GM21528 (cell line): ENCODE data around the gene GTF3C1.

ENCODE experiments used
- ATAC-seq: cut with Tn5 transposase; IDR thresholded peaks from one replicate; pipeline ENCODE4 v1.9.1; 2021; ENCODE audit warnings: mild to moderate bottlenecking, moderate library complexity; ENCODE audit not compliant: unreplicated experiment, low FRiP score

The GTF3C1 gene

GRCh38 chr16:27564224-27564623, 14.5 kb upstream of the GTF3C1 start:
- ATAC-seq = no peak

GRCh38 chr16:27561216-27561615, 11.5 kb upstream of the GTF3C1 start:
- no peak for ATAC-seq

GRCh38 chr16:27558932-27559331, 9.2 kb upstream of the GTF3C1 start:
- ATAC-seq = no peak

- ATAC-seq = no peak
Measured at GRCh38 chr16:27558434-27558833, 8.7 kb upstream of the GTF3C1 start.

- no peak for ATAC-seq
Measured at GRCh38 chr16:27556471-27556870, 6.8 kb upstream of the GTF3C1 start.

GRCh38 chr16:27551036-27551435, 1.3 kb upstream of the GTF3C1 start:
- ATAC-seq = no peak

- ATAC-seq = no peak
Measured at GRCh38 chr16:27550582-27550920, 838 bp upstream of the GTF3C1 start.

- peak; percentile 40 for ATAC-seq
Measured at GRCh38 chr16:27549464-27549745, 308 bp downstream of the GTF3C1 start.

GRCh38 chr16:27547851-27548250, 1.9 kb downstream of the GTF3C1 start:
- no peak for ATAC-seq

GRCh38 chr16:27547134-27547533, 2.6 kb downstream of the GTF3C1 start:
- ATAC-seq = no peak

- no peak for ATAC-seq
Measured at GRCh38 chr16:27544671-27545070, 5.0 kb downstream of the GTF3C1 start.

- ATAC-seq = no peak
Measured at GRCh38 chr16:27543801-27544200, 5.9 kb downstream of the GTF3C1 start.

GRCh38 chr16:27539636-27540035, 10.1 kb downstream of the GTF3C1 start:
- no peak for ATAC-seq

- ATAC-seq = no peak
Measured at GRCh38 chr16:27539120-27539519, 10.6 kb downstream of the GTF3C1 start.

- no peak for ATAC-seq
Measured at GRCh38 chr16:27538528-27538927, 11.2 kb downstream of the GTF3C1 start.

- no peak for ATAC-seq
Measured at GRCh38 chr16:27534256-27534655, 15.5 kb downstream of the GTF3C1 start.

- no peak for ATAC-seq
Measured at GRCh38 chr16:27531826-27532800, 17.6 kb downstream of the GTF3C1 start.

GRCh38 chr16:27531186-27531585, 18.5 kb downstream of the GTF3C1 start:
- no peak for ATAC-seq

GRCh38 chr16:27529962-27530361, 19.8 kb downstream of the GTF3C1 start:
- no peak for ATAC-seq

- ATAC-seq = no peak
Measured at GRCh38 chr16:27528294-27528693, 21.4 kb downstream of the GTF3C1 start.

- no peak for ATAC-seq
Measured at GRCh38 chr16:27526180-27526579, 23.5 kb downstream of the GTF3C1 start.

- ATAC-seq = no peak
Measured at GRCh38 chr16:27522173-27522707, 27.5 kb downstream of the GTF3C1 start.
